GM12892 (cell line): ENCODE measurements around the gene NDFIP2.

Experiments used
- POLR2A ChIP-seq: IDR thresholded peaks from 2 replicates; pipeline ENCODE4 v1.6.1; 2011; ENCODE audit warnings: low read depth, low read length, control low read depth
- POLR2AphosphoS5 ChIP-seq: IDR thresholded peaks from 2 replicates; pipeline ENCODE4 v1.6.1; 2011; ENCODE audit warnings: low read depth, low read length, control low read depth
- TAF1 ChIP-seq: IDR thresholded peaks from 2 replicates; pipeline ENCODE4 v1.6.1; 2011; ENCODE audit warnings: low read depth, mild to moderate bottlenecking, control low read depth, low read length, borderline replicate concordance

- no peak for TF ChIP-seq POLR2A
- no peak for TF ChIP-seq POLR2AphosphoS5
- no peak for TF ChIP-seq TAF1
These were observed 67.9 kb downstream of the NDFIP2 start for GRCh38 chr13:79548902-79549301.
